Mucosa of descending colon (tissue), 3 donors: ENCODE measurements around the gene IQCN. TPM values are rescaled to one million over a fixed set of nuclear protein-coding genes. Genes with fewer than 3 reads are reported as not detected.

Experiments
- ATAC-seq: fragments of 200-7000 bp; cut with Tn5 transposase; one replicate; pipeline ENCODE4 v1.9.1; 2020; ENCODE audit warnings: mild to moderate bottlenecking, moderate library complexity
- DNase-seq, 3 donors: peaks; one replicate each; pipeline ENCODE4 v3.0.0-alpha.2; 2020
- H3K36me3 ChIP-seq: fragments of 200-600 bp; one replicate; pipeline ENCODE4 v1.8.0; 2021; ENCODE audit warnings: low read depth, mild to moderate bottlenecking
- H3K4me1 ChIP-seq: fragments of 200-600 bp; one replicate; pipeline ENCODE4 v1.8.0; 2021; ENCODE audit warnings: low read depth, mild to moderate bottlenecking
- H3K4me3 ChIP-seq: fragments of 200-600 bp; one replicate; pipeline ENCODE4 v1.8.0; 2021; ENCODE audit warnings: mild to moderate bottlenecking
- H3K9me3 ChIP-seq: fragments of 200-600 bp; one replicate; pipeline ENCODE4 v1.8.0; 2021; ENCODE audit warnings: mild to moderate bottlenecking
- intact Hi-C, 2 donors: fragments of 100-400 bp; cut with DNase I in 1 of 2; cut with micrococcal nuclease in 1 of 2; formaldehyde crosslinking; loops; one replicate each; pipeline versions ENCODE4 v1.11.0 to v1.11.1; 2022; cut with DNase I, micrococcal nuclease
- total RNA-seq, 3 donors: library from RNA; stranded (reverse); fragmentation: NEBNext Ultra II Directional in 2 of 3; extraction: Animal tissue kit (Norgen Biotek cat#: 25700) in 2 of 3; gene quantifications; one replicate each; pipeline versions ENCODE4 v1.2.1 to v1.2.4, GENCODE V29; 2021 to 2023
- TF ChIP-seq, protein P1 (sequence below): fragments of 200-600 bp; IDR thresholded peaks from one replicate; pipeline ENCODE4 v1.8.0; 2022; ENCODE audit warnings: antibody characterized with exemption, mild to moderate bottlenecking
- donor health status: DM: no; HTN: no; CAD: no; lungs with moderate emphysema.
- donor health status: DM: no; HTN: no; CAD: no.
- donor health status: DM: no; HTN: yes; CAD: no.

Gene IQCN
- total RNA-seq, 3 donors from 2014 or later, result 4.4 to 10.6 (median 8.0) TPM

DNA sequence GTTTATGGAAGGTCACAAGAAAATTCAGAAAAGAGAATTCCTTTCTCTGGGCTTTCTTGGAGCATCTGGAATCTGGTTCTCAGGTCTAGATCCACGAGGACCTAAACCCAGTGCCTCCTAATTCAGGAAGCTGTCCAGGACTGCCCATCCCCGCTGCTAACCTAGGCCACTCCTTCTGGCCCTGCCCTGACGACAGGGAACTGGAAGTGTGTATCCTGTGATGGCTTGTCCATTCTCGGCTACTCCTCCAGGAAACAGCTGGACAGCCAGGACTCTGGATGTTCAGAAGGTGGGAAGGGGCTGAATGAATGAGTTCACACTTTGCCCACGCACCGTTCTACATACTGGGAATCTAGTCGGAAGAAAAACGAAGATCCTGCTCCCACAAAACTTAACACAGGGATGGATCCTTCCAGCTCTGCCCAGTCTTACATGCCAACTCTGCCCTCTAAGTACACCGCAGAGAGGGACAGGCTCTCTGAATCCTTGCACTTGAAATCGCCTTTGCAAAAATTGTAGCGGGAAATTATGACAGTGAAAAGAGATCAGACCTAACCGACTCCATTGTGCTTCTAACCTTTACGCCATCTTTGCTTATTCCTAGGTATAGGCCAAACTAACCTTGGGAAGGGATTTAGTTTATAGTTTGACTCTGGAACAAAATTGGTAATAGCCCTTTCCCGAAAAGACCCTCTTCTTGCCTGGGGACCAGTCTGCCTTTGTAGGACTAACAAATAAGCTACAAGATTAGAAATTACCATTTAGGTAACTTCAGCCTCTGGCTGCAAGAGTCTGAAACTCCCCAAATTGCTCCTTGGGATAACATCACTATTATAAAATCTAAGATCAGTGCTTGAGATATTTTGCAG is 46.8 kb upstream of the IQCN start:
- Histone ChIP-seq H3K9me3 (no peaks in the 10 kb centered on the region), H3K4me3 (no peak overlapping the region), H3K36me3 (no peaks in the 10 kb centered on the region), H3K4me1 (peaks cover 53% of the 10 kb centered on the region)
- ATAC-seq, result peak; percentile 55
- TF ChIP-seq, protein P1, sequence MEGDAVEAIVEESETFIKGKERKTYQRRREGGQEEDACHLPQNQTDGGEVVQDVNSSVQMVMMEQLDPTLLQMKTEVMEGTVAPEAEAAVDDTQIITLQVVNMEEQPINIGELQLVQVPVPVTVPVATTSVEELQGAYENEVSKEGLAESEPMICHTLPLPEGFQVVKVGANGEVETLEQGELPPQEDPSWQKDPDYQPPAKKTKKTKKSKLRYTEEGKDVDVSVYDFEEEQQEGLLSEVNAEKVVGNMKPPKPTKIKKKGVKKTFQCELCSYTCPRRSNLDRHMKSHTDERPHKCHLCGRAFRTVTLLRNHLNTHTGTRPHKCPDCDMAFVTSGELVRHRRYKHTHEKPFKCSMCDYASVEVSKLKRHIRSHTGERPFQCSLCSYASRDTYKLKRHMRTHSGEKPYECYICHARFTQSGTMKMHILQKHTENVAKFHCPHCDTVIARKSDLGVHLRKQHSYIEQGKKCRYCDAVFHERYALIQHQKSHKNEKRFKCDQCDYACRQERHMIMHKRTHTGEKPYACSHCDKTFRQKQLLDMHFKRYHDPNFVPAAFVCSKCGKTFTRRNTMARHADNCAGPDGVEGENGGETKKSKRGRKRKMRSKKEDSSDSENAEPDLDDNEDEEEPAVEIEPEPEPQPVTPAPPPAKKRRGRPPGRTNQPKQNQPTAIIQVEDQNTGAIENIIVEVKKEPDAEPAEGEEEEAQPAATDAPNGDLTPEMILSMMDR, result no peak
- intact Hi-C loops, result loop anchor here (5.0 kb wide), 2 partner anchors 39 to 44 kb away; partner anchors contain the start of gene JUND (in 1 of the 2)
- peak; percentile 85 to 87 (median 87) for DNase-seq

DNA sequence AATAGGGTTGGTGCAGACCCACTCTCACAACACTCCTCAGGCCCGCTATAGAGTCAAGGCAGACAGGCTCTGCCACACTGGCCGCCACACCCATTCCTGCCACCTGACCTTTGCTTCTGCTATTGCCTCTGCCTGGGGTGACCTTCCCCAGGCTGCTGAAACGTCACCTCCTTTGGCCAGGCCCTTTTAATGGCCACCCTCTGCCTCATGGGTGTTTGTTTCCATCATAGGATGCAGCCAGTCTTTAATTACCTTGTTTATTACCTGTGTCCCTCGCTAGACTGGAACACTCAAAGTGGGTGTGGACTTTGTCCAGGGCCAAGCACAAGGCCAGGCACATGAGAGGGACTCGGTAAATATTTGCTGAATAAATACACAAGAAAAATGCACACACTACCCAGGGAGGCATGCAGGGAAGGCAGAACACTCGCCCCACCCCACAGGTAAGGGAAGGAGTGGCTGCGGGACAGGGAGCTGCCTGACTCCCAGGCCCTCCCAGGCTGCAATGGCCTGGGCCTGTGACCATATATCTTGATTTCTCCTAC is 45.4 kb upstream of the IQCN start:
- H3K4me1 ChIP-seq, result peaks cover 53% of the 10 kb centered on the region
- intact Hi-C loops, result loop anchor here (5.0 kb wide), 2 partner anchors 37 to 42 kb away; partner anchors contain the start of gene JUND (in 1 of the 2)

DNA sequence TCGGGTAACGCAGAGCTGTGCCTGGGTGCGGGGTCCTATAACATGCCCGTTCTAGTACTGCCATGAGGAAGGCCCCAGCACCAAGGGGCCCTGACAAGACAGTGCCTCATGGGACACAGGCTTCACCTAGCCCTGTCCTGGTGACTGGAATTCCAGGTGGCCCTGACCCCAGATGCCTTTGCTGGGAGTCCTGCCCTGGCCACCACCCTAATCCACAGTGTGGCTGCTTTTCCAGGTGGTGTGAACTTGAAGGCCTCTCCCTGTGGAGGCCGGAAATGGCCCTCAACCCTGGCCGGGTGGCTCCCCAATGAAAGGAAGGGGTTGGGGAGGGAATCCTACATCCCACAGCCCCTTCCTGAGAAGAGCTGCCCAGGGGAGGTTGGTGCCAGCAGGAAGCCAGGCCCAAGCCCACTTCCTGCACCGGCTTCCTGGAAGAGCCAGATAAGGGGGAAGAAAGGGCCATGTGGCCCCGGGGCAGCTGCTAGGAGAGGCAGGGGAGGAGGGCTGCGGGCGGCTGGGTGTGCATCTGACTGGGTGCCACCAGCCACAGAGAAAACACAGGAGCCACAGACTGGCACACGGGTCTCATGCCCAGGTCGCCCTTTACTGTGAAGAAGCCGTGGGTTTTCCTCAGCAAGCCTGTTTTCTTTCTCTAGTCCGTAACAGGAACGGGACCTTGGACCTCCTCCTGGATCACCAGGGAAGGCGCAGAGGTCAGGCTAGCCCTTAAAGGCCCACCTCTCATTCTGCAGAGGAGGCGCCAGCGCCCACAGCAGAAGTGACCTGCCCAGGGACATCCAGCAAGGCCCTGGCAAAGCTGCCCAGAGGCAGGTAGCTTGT is 43.9 kb upstream of the IQCN start:
- DNase-seq (peak; percentile 59 to 79 (median 73)), ATAC-seq (peak; percentile 1)
- no peaks in the 10 kb centered on the region for H3K36me3 ChIP-seq
- intact Hi-C loops, result no loop called here
- peaks cover 48% of the 10 kb centered on the region for H3K4me1 ChIP-seq
- H3K9me3 ChIP-seq, result no peaks in the 10 kb centered on the region
- no peak overlapping the region for H3K4me3 ChIP-seq
- TF ChIP-seq, protein P1, result no peak

More for the DNA sequence above, 45.4 kb upstream of the IQCN start:
- no peaks in the 10 kb centered on the region for H3K36me3 ChIP-seq
- no peak overlapping the region for H3K4me3 ChIP-seq
- ATAC-seq (peak; percentile 61), DNase-seq (peak; percentile 88 to 93 (median 88))
- TF ChIP-seq, protein P1, result no peak
- no peaks in the 10 kb centered on the region for H3K9me3 ChIP-seq

DNA sequence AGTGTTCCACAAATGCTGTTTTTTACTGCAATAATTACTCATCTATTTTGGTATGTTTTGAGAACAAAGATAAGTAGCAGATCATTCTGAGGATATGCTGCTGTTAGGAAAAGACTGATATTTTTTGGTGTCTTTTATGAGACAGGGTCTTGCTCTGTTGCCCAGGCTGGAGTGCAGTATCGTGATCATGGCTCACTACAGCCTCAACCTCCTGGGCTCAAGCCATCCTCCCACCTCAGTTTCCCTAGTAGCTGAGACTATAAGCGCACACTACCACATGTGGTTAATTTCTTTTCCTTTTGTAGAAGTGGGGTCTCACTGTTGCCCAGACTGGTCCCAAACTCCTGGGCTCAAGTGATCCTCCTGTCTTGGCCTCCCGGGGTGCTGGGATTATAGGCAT is 39.1 kb upstream of the IQCN start:
- Histone ChIP-seq H3K36me3 (no peaks in the 10 kb centered on the region), H3K4me3 (no peak overlapping the region), H3K9me3 (no peaks in the 10 kb centered on the region), H3K4me1 (peaks cover 35% of the 10 kb centered on the region)
- TF ChIP-seq, protein P1, result no peak
- ATAC-seq (no peak), DNase-seq (no peak)
- intact Hi-C loops, result no loop called here

DNA sequence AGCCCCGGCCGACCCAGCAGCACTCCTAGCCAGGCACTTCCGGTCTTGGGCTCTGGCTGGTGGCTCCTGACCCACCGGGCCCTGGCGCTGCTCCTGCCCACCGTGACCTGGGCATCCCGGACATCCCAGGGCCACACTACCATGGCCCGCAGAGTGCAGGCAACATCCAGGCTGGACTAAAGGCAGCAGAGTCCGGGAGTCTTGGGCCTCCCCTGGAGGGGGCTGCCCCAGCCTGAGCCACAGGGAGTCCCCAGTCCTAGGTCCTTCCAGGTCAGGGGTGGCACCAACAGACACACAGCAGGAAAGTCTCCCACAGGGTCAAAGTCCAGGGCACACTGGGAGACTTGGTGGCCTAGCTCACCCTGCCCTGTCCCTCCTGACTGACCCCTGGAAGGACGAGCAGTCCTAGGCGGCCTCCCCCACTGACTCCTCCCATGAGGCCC is 37.9 kb upstream of the IQCN start:
- H3K4me3 ChIP-seq, result no peak overlapping the region
- TF ChIP-seq, protein P1, result no peak
- DNase-seq (no peak), ATAC-seq (peak; percentile 21)
- intact Hi-C loops, result no loop called here
- peaks cover 24% of the 10 kb centered on the region for H3K4me1 ChIP-seq
- no peaks in the 10 kb centered on the region for H3K9me3 ChIP-seq
- no peaks in the 10 kb centered on the region for H3K36me3 ChIP-seq
